ENCODE measurements around the gene PIM1. TPM values are rescaled to one million over a fixed set of nuclear protein-coding genes. Genes with fewer than 3 reads are reported as not detected.
"Not testable (repeated sequence)": the region's sequence is repeated elsewhere in the genome, so short reads cannot be mapped to it uniquely, and the experiment has no call there.

PIM1 gene
- total RNA-seq, 2 donors from 2014 or later, result 15.6 to 26.2 TPM

- TF ChIP-seq CTCF (IDR thresholded peaks at IDR 0.05), result no peak
- no peak overlapping the region for H3K4me3 ChIP-seq
- no peak for DNase-seq
These were observed 13.0 kb downstream of the PIM1 start for GRCh38 chr6:37182736-37183590.

GRCh38 chr6:37185949-37186720, 16.2 kb downstream of the PIM1 start:
- intact Hi-C loops (cut with DNase I); H3K27me3 ChIP-seq; DNase-seq; H3K36me3 ChIP-seq; H3K9me3 ChIP-seq; H3K9ac ChIP-seq (ENCODE audit: low read depth in 2 of 2, low read length in 2 of 2); H3K4me3 ChIP-seq; H3K27ac ChIP-seq; H3K4me1 ChIP-seq: not testable (repeated sequence)

More at GRCh38 chr6:37182736-37183590, 13.0 kb downstream of the PIM1 start:
- Histone ChIP-seq H3K27me3 (no peaks in the 10 kb centered on the region), H3K4me1 (no peaks in the 10 kb centered on the region), H3K36me3 (no peaks in the 10 kb centered on the region), H3K27ac (peak overlapping the region; percentile 44), H3K9ac (ENCODE audit: low read depth in 2 of 2, low read length in 2 of 2) (no peak overlapping the region), H3K9me3 (no peaks in the 10 kb centered on the region)
- intact Hi-C loops (cut with DNase I), result no loop called here

- Histone ChIP-seq H3K9ac (ENCODE audit: low read depth in 2 of 2, low read length in 2 of 2) (no peak overlapping the region), H3K27ac (no peak overlapping the region), H3K4me1 (no peaks in the 10 kb centered on the region), H3K9me3 (no peaks in the 10 kb centered on the region), H3K4me3 (no peak overlapping the region), H3K36me3 (no peaks in the 10 kb centered on the region), H3K27me3 (no peaks in the 10 kb centered on the region)
- intact Hi-C loops (cut with DNase I), result no loop called here
- no peak for DNase-seq
- TF ChIP-seq CTCF (IDR thresholded peaks at IDR 0.05), result no peak
These were observed 17.5 kb downstream of the PIM1 start for GRCh38 chr6:37187321-37188022.

GRCh38 chr6:37188962-37189510, 19.1 kb downstream of the PIM1 start:
- H3K4me3 ChIP-seq, result no peak overlapping the region
- no peaks in the 10 kb centered on the region for H3K27me3 ChIP-seq
- H3K27ac ChIP-seq, result no peak overlapping the region
- no peak overlapping the region for H3K9ac ChIP-seq (ENCODE audit: low read depth in 2 of 2, low read length in 2 of 2)
- H3K36me3 ChIP-seq, result no peaks in the 10 kb centered on the region
- intact Hi-C loops (cut with DNase I), result no loop called here
- TF ChIP-seq CTCF (IDR thresholded peaks at IDR 0.05), result no peak
- no peak for DNase-seq
- no peaks in the 10 kb centered on the region for H3K9me3 ChIP-seq
- no peaks in the 10 kb centered on the region for H3K4me1 ChIP-seq

- no peak for TF ChIP-seq CTCF (IDR thresholded peaks at IDR 0.05)
- H3K27me3 ChIP-seq, result no peaks in the 10 kb centered on the region
These were observed 20.2 kb downstream of the PIM1 start for GRCh38 chr6:37190159-37190535.

More at GRCh38 chr6:37190159-37190535, 20.2 kb downstream of the PIM1 start:
- Histone ChIP-seq H3K4me3 (no peak overlapping the region), H3K9me3 (no peaks in the 10 kb centered on the region), H3K36me3 (no peaks in the 10 kb centered on the region), H3K27ac (no peak overlapping the region), H3K9ac (ENCODE audit: low read depth in 2 of 2, low read length in 2 of 2) (no peak overlapping the region), H3K4me1 (no peaks in the 10 kb centered on the region)
- no peak for DNase-seq
- intact Hi-C loops (cut with DNase I), result no loop called here
